AG09309 (cell line): Measurements from ENCODE around the gene BPIFA2.
"Not testable (repeated sequence)": the region's sequence is repeated elsewhere in the genome, so short reads cannot be mapped to it uniquely, and the experiment has no call there.

Experiments
- DNase-seq: peaks from one replicate; pipeline ENCODE4 v3.0.0-alpha.2; 2010; ENCODE audit warnings: low read depth
- H3K4me3 ChIP-seq: 2 replicates; pipeline ENCODE4 v1.5.1; 2011; ENCODE audit warnings: mild to moderate bottlenecking, low read depth, low read length, moderate library complexity; ENCODE audit not compliant: control insufficient read depth
- CTCF ChIP-seq: IDR thresholded peaks from 2 replicates; pipeline ENCODE4 v1.5.1; 2011; ENCODE audit warnings: mild to moderate bottlenecking, low read depth, low read length, inconsistent platforms; ENCODE audit not compliant: insufficient read depth, control insufficient read depth; ENCODE audit errors: missing control alignments

BPIFA2 gene

GRCh38 chr20:33177866-33178265 lies 9.9 kb downstream of the BPIFA2 start:
- TF ChIP-seq CTCF: no peak
- no peak for DNase-seq
- H3K4me3 ChIP-seq: no peak overlapping the region

GRCh38 chr20:33178726-33179125 lies 10.8 kb downstream of the BPIFA2 start:
- TF ChIP-seq CTCF: no peak
- DNase-seq: no peak
- no peak overlapping the region for H3K4me3 ChIP-seq

GRCh38 chr20:33180169-33180568 lies 12.2 kb downstream of the BPIFA2 start:
- no peak overlapping the region for H3K4me3 ChIP-seq
- no peak for DNase-seq
- no peak for TF ChIP-seq CTCF

GRCh38 chr20:33181482-33182093 lies 13.6 kb downstream of the BPIFA2 start:
- no peak for DNase-seq
- no peak overlapping the region for H3K4me3 ChIP-seq
- no peak for TF ChIP-seq CTCF

- no peak for DNase-seq
Measured at GRCh38 chr20:33183312-33183711, 15.4 kb downstream of the BPIFA2 start.

GRCh38 chr20:33185031-33185590 lies 17.2 kb downstream of the BPIFA2 start:
- not testable (repeated sequence) for DNase-seq, H3K4me3 ChIP-seq

More at GRCh38 chr20:33183312-33183711, 15.4 kb downstream of the BPIFA2 start:
- TF ChIP-seq CTCF: no peak
- H3K4me3 ChIP-seq: no peak overlapping the region

- TF ChIP-seq CTCF: no peak
Measured at GRCh38 chr20:33187491-33187890, 19.5 kb downstream of the BPIFA2 start.

More at GRCh38 chr20:33187491-33187890, 19.5 kb downstream of the BPIFA2 start:
- H3K4me3 ChIP-seq: no peak overlapping the region
- DNase-seq: no peak
